GM12801 (cell line): ENCODE results near the gene PSMA5.

Experiments
- TF ChIP-seq, protein P1 (sequence below): IDR thresholded peaks from one replicate; pipeline ENCODE4 v1.5.1; 2011; ENCODE audit warnings: control low read depth; ENCODE audit not compliant: insufficient read length; ENCODE audit errors: extremely low read depth

Gene PSMA5

DNA sequence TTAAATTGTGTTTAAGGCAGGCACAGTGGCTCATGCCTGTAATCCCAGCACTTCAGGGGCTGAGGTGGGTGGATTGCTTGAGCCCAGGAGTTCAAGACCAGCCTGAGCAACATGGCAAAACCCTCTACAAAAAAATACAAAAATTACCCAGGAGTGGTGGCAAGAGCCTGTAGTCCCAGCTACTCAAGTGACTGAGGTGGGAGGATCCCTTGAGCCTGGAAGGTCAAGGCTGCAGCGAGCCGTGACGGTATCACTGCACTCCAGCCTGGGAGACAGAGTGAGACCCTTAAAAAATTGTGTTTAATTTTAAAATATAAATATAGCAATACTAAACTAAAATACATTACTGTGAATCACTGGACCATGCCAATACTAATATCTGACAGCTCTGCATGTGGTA is 71.3 kb downstream of the PSMA5 start:
- TF ChIP-seq, protein P1, sequence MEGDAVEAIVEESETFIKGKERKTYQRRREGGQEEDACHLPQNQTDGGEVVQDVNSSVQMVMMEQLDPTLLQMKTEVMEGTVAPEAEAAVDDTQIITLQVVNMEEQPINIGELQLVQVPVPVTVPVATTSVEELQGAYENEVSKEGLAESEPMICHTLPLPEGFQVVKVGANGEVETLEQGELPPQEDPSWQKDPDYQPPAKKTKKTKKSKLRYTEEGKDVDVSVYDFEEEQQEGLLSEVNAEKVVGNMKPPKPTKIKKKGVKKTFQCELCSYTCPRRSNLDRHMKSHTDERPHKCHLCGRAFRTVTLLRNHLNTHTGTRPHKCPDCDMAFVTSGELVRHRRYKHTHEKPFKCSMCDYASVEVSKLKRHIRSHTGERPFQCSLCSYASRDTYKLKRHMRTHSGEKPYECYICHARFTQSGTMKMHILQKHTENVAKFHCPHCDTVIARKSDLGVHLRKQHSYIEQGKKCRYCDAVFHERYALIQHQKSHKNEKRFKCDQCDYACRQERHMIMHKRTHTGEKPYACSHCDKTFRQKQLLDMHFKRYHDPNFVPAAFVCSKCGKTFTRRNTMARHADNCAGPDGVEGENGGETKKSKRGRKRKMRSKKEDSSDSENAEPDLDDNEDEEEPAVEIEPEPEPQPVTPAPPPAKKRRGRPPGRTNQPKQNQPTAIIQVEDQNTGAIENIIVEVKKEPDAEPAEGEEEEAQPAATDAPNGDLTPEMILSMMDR = no peak

DNA sequence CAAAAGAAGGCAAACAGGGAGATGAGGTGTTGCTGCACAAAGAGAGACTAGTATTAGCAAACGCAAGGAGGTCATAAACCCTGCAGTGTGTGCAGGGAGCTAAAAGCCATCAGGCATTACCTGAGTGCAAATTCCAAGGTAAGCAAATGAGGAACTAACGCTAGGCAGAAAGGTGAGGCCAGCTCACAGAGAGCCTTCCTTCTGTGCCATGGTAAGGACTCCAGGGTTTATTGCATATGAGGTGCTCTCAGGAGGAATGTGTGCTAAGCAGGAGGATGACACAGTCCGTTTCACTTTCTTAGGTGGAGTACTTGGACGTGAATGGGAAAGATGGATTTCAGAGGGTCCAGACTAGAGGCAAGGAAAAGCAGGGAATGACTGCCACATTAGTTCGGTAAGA is 74.8 kb downstream of the PSMA5 start:
- TF ChIP-seq, protein P1 = no peak

DNA sequence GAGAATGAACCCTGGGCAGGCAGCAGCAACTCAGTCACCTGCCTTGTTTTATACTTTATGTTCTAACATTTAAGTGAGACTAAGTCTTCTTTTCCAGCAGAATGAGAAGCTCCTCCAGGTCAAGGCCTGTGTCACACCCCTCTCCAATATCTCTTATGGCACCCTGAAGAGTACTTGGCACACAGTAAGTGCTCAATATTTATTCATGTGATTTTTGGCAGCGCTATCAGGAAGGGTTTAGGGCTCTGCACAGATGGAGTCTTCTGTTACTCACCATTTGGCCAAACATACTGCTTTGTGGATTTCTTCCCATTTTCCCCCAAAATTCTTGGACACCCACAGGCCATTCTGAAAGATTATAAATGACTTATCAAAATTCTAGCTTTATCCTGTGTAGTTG is 75.6 kb downstream of the PSMA5 start:
- TF ChIP-seq, protein P1 = no peak

DNA sequence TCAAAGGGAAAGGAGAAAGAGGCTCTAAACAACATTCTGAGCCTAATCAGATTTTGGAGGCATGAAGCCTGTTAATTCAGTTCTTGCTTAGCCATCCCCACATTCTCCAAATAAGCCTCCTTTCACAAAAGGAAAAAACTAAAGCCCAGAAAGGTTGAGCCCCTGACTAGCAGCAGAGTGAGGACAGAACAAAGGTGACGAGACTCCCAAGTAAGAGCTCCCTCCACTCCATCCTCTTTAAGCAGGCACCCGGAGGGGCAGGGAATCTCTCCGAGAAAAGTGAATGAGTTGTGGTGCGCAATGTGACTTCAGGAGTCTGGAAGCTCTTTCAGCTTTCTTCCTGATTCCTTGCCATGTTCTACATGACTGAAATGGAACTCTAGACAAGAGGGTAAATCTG is 76.1 kb downstream of the PSMA5 start:
- TF ChIP-seq, protein P1 = no peak
